AG20443 (cell line): ENCODE data around the gene SH3RF3.

Experiments
- DNase-seq: peaks from one replicate; pipeline ENCODE4 v3.0.0; 2012; ENCODE audit warnings: low spot score, mixed read lengths

The SH3RF3 gene

GRCh38 chr2:109476641-109477441 lies 347.8 kb downstream of the SH3RF3 start:
- DNase-seq: no peak

- DNase-seq: no peak
Observed at GRCh38 chr2:109478906-109479493, 350.0 kb downstream of the SH3RF3 start.

- DNase-seq: no peak
Observed at GRCh38 chr2:109479804-109480203, 350.8 kb downstream of the SH3RF3 start.

- no peak for DNase-seq
Observed at GRCh38 chr2:109480486-109481195, 351.6 kb downstream of the SH3RF3 start.

DNA sequence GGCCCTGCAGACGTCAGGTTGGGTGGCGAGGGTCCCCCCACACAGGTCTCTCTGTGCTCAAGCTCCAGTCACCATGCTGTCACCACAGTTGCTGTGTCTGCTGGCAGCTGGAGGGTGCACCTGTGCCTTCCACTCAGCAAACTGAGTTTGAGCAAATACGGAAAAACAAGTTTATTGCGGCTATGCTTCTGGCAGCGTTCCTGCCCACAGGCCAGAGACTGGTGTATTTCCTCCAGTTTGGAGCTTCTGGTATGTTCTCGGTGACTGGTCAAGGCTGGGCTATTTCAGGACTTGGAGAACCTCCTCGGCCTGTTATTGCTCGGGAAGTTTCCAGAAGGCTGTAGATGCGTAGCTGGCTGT lies 352.2 kb downstream of the SH3RF3 start:
- DNase-seq: no peak

DNA sequence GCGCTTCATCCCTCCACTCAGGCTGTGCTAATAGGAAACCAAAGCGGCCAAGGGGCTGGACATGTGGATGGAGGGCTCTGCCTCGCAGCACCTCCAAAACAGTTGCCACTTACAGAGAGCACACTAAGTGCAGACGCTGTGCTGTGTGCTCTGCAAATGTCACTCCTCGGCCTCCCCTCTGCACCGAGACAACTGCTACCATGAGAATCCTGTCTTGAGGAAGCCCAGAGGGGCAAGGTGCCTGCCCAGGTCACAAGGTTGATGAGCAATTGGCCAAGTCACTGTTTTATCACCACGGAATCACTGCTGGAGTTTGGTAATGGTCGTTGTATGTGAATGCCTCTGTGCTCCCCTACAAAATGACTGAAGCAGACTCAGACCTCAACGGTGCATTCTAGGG lies 352.6 kb downstream of the SH3RF3 start:
- DNase-seq: no peak

GRCh38 chr2:109482361-109482861 lies 353.4 kb downstream of the SH3RF3 start:
- DNase-seq: no peak

GRCh38 chr2:109486711-109487535 lies 357.9 kb downstream of the SH3RF3 start:
- peak; percentile 54 for DNase-seq

- DNase-seq: no peak
Observed at GRCh38 chr2:109487536-109487869, 358.5 kb downstream of the SH3RF3 start.

- no peak for DNase-seq
Observed at GRCh38 chr2:109487871-109488655, 359.1 kb downstream of the SH3RF3 start.

DNA sequence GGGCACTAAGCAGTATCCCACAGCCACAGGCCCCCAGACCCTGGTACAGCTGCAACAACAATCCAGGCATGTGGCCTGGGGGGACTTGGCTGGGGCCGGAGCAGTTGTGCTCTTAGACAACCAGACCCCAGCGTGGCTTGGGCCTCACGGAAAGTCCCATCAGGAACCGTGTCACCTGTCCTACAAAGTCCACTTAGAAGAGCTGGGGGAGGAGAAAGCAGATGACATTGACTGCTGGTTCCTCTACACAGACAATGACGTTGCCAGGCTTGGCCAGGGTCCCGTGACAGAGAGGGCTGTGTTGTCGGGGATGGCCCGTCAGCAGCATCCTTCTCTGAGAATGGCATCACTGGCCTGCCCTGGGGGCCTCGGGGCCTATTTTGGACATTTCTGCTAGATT lies 360.3 kb downstream of the SH3RF3 start:
- no peak for DNase-seq

GRCh38 chr2:109493176-109493935 lies 364.4 kb downstream of the SH3RF3 start:
- DNase-seq: no peak

DNA sequence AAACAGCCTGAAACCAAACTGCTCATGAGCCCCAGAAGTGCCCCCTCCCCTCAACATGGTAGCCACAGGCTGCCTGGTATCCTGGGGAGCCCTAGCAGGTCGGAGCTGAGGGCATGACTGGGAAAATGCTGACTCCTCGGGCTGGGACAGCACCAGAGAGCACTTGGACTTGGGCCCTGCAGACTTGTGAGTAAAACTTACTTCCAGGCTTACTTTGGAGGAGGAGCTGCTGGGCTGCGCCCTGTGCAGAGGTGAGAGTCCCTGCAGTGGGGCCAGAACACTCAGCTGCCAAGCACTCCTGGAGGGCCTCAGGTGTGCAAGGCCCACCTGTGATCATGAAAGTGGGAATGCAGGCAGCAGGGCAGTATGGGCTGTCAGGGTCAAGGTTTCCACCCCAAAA lies 365.3 kb downstream of the SH3RF3 start:
- no peak for DNase-seq

DNA sequence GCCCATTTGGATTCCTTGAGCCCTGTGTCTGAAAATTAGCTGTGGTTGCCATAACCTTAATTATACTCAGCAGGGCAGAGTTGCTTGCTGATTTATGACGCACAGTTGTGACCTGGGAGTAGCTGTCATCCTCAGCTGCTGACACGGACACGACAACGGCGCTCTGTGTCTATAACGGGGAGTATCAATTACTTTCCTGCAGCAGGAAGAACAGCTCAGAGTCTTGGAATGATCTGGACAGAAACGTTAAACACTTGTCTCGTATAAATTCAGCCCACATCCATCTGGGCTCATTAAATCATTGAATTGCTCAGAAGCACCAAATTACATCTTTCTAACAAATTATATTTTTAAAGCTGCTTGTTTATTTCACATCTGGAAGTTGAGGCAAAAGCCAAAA lies 368.5 kb downstream of the SH3RF3 start:
- peak; percentile 88 for DNase-seq

DNA sequence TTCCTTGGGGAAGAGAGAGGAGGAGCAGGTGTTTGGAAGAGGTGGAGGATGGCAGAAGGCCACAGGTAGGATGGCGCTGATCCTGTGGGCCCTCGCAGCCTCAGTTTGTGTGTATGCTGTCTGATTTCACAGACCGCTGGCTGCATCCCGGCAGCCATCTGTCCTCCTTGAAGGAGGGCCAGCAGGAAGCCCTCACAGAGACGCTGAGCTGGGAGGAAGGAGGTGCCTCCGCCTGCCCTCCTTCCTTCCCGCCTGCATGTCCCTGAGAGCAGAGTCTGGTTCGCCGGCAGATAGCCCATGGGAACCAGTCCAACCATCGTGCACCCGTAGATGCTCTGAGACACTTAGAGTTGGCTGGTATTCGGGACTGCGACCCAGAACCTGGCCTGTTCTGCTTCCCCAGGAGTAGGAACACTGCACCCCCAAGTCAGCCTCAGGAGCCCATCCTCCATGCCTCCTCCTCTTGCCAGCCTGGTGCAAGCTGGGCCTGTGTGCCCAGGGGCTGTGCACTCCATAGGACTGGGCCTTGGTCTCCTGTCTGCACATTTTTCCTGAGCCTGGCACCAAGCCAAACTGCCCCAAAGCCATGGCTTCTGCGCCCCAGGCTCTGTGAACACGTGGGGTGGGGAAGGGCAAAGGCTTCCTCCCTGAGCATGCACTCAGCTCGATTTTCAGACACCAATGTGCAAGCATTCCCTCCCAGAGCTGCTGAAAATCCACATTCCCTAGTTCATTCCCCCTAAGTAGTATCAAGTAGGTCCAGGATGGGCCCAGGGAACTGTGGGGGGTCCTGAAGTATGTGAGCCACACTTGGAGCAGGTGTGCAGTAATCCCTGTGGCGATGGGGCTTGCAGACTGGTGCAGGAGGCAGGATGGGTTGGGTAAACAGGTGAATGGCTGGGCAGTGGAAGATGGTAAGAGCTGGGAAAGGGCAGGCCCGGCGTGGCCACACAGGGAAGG lies 369.2 kb downstream of the SH3RF3 start:
- peak; percentile 52 for DNase-seq

DNA sequence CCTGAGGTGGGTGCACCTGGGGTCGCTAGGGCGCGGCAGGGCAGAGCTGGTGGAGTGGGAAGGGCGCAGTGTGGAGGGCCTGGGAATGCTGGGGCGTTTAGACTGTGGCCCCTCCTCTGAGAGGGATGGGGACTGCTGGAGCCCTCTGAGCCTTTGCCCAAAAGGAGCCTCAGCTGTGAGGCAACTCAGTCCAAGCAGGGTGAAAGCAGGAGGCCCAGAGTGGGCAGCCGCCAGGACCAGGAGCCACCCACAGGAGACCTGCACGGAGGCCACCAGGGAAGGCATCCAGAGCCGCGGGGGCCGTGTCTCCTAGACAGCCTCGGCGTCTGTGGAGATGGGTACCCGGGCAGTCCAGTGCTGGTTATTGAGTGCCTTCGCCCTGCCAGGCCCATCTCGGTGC lies 369.9 kb downstream of the SH3RF3 start:
- no peak for DNase-seq

GRCh38 chr2:109499566-109499965 lies 370.6 kb downstream of the SH3RF3 start:
- no peak for DNase-seq

- DNase-seq: no peak
Observed at GRCh38 chr2:109500910-109501309, 371.9 kb downstream of the SH3RF3 start.

- no peak for DNase-seq
Observed at GRCh38 chr2:109501461-109501860, 372.5 kb downstream of the SH3RF3 start.

DNA sequence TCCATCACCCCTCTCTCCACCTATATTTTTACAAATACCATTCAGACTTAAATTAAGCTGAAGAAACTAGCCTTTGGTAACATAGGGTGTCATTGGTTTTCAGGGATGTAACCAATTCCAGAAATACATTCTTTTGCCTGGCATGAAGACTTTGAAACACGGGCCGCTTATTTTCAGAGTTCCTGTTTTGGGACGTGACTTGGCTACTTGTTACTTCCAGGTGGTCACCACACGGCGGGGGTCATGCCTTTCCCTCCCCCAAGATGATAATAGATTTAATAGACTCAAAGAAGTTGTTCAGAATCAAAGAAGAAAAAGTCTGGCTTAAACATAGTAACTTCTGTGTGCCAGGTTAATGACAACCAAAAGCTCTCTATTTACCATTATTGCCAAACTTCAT lies 374.2 kb downstream of the SH3RF3 start:
- DNase-seq: no peak
